GM19467 (cell line): ENCODE results near the gene MSRB3.
"Not testable (repeated sequence)": the region's sequence is repeated elsewhere in the genome, so short reads cannot be mapped to it uniquely, and the experiment has no call there.

Experiments
- ATAC-seq: cut with Tn5 transposase; IDR thresholded peaks from one replicate; pipeline ENCODE4 v1.9.1; 2021; ENCODE audit warnings: mild to moderate bottlenecking, moderate library complexity; ENCODE audit not compliant: unreplicated experiment

The MSRB3 gene

GRCh38 chr12:65285532-65285931 lies 7.0 kb downstream of the MSRB3 start:
- ATAC-seq = not testable (repeated sequence)

- no peak for ATAC-seq
Observed at GRCh38 chr12:65287426-65287825, 8.9 kb downstream of the MSRB3 start.

GRCh38 chr12:65292241-65292640 lies 13.8 kb downstream of the MSRB3 start:
- ATAC-seq = no peak

- ATAC-seq = no peak
Observed at GRCh38 chr12:65293735-65294134, 15.3 kb downstream of the MSRB3 start.

- no peak for ATAC-seq
Observed at GRCh38 chr12:65294641-65295262, 16.3 kb downstream of the MSRB3 start.

- no peak for ATAC-seq
Observed at GRCh38 chr12:65296508-65297265, 18.2 kb downstream of the MSRB3 start.

- no peak for ATAC-seq
Observed at GRCh38 chr12:65300097-65300496, 21.6 kb downstream of the MSRB3 start.

- no peak for ATAC-seq
Observed at GRCh38 chr12:65300679-65301349, 22.3 kb downstream of the MSRB3 start.

- no peak for ATAC-seq
Observed at GRCh38 chr12:65302891-65303290, 24.4 kb downstream of the MSRB3 start.

GRCh38 chr12:65305346-65305950 lies 27.0 kb downstream of the MSRB3 start:
- no peak for ATAC-seq

GRCh38 chr12:65306366-65307168 lies 28.1 kb downstream of the MSRB3 start:
- ATAC-seq = no peak

- ATAC-seq = no peak
Observed at GRCh38 chr12:65307169-65307501, 28.7 kb downstream of the MSRB3 start.

- no peak for ATAC-seq
Observed at GRCh38 chr12:65308006-65308405, 29.5 kb downstream of the MSRB3 start.

- no peak for ATAC-seq
Observed at GRCh38 chr12:65308601-65309071, 30.2 kb downstream of the MSRB3 start.

- ATAC-seq = no peak
Observed at GRCh38 chr12:65311260-65311659, 32.8 kb downstream of the MSRB3 start.

GRCh38 chr12:65313719-65314317 lies 35.3 kb downstream of the MSRB3 start:
- ATAC-seq = no peak

- ATAC-seq = not testable (repeated sequence)
Observed at GRCh38 chr12:65315238-65315637, 36.8 kb downstream of the MSRB3 start.

- ATAC-seq = no peak
Observed at GRCh38 chr12:65318186-65318685, 39.8 kb downstream of the MSRB3 start.

- ATAC-seq = no peak
Observed at GRCh38 chr12:65319688-65320200, 41.3 kb downstream of the MSRB3 start.

GRCh38 chr12:65323070-65323469 lies 44.6 kb downstream of the MSRB3 start:
- no peak for ATAC-seq
